Progenitor cell of endocrine pancreas (in vitro differentiated cells): ENCODE data around the gene FOXL1. TPM values are rescaled to one million over a fixed set of nuclear protein-coding genes. Genes with fewer than 3 reads are reported as not detected.
A peak's percentile ranks its signal among the peaks of the same experiment; 100 is the strongest.

Source experiments
- DNase-seq: peaks from one replicate; pipeline ENCODE4 v3.0.0; 2021; ENCODE audit warnings: low spot score; ENCODE audit not compliant: unreplicated experiment
- H3K27ac Mint-ChIP-seq: 2 replicates; pipeline ENCODE4 v1.8.0; 2021; ENCODE audit warnings: mild to moderate bottlenecking, moderate library complexity, mixed read lengths
- H3K27me3 Mint-ChIP-seq: 2 replicates; pipeline ENCODE4 v1.8.0; 2021; ENCODE audit warnings: mixed read lengths
- H3K36me3 Mint-ChIP-seq: 2 replicates; pipeline ENCODE4 v1.8.0; 2022; ENCODE audit warnings: mixed read lengths; ENCODE audit not compliant: insufficient read depth
- H3K4me1 Mint-ChIP-seq: 2 replicates; pipeline ENCODE4 v1.8.0; 2021; ENCODE audit warnings: low read depth, mixed read lengths
- H3K4me3 Mint-ChIP-seq: 2 replicates; pipeline ENCODE4 v1.8.0; 2021; ENCODE audit warnings: low read depth, mild to moderate bottlenecking, moderate library complexity, mixed read lengths
- H3K9me3 Mint-ChIP-seq: 2 replicates; pipeline ENCODE4 v1.8.0; 2021; ENCODE audit warnings: low read depth, mixed read lengths
- long read RNA-seq: library from polyadenylated mRNA; unstranded; transcript quantifications from one replicate; pipeline ENCODE4 v2.0.0, GENCODE V29; 2020
- total RNA-seq: library from RNA; stranded (reverse); gene quantifications from 2 replicates; pipeline ENCODE4 v1.2.1, GENCODE V29; 2021
- TF ChIP-seq, protein P1 (sequence below): fragments of 200-600 bp; sonication (generic); IDR thresholded peaks from one replicate; pipeline ENCODE4 v1.5.0; 2021; ENCODE audit warnings: antibody characterized with exemption, mild to moderate bottlenecking; ENCODE audit not compliant: unreplicated experiment

The FOXL1 gene
- total RNA-seq: not detected in 2 replicates
- long read RNA-seq: 0 reads

DNA sequence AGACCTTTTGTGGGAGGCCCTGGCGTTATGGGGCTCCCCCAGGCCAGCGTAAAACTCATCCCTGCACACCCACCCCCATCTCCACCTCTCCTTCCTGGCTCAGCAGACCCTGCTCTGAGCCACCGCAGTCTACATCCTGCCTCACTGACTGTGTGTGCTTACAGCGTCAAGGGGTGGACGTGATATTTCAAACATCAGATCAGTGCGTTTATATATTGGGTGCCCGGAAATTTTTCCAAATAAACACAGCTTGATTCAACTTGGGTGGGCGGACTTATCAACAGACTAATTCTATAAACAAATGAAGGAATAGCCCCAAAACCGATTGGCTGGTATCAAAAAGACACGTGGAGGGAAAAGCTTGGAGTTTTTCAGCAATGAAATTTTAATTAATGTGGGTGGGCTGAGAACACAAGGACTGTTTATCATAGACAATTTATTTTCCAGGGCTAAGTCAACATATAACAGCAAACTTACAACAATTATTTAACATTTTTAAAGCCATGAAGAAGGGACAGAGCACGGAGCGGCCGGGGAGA, at the start of gene FOXL1:
Gene FOXL1, plus strand, starts transcription at position 489 of the 539 bp plus-strand sequence. CDS start 175 bp downstream, outside the sequence.
- H3K9me3 Mint-ChIP-seq: no peaks in the 10 kb centered on the region
- TF ChIP-seq, protein P1, sequence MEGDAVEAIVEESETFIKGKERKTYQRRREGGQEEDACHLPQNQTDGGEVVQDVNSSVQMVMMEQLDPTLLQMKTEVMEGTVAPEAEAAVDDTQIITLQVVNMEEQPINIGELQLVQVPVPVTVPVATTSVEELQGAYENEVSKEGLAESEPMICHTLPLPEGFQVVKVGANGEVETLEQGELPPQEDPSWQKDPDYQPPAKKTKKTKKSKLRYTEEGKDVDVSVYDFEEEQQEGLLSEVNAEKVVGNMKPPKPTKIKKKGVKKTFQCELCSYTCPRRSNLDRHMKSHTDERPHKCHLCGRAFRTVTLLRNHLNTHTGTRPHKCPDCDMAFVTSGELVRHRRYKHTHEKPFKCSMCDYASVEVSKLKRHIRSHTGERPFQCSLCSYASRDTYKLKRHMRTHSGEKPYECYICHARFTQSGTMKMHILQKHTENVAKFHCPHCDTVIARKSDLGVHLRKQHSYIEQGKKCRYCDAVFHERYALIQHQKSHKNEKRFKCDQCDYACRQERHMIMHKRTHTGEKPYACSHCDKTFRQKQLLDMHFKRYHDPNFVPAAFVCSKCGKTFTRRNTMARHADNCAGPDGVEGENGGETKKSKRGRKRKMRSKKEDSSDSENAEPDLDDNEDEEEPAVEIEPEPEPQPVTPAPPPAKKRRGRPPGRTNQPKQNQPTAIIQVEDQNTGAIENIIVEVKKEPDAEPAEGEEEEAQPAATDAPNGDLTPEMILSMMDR: no peak
- peaks cover 15% of the 10 kb centered on the region for H3K4me1 Mint-ChIP-seq
- H3K27me3 Mint-ChIP-seq: peaks cover 92% of the 10 kb centered on the region
- peak within 1 kb of the TSS; percentile 54 for H3K27ac Mint-ChIP-seq
- no peaks in the 10 kb centered on the region for H3K36me3 Mint-ChIP-seq
- DNase-seq: no peak
- H3K4me3 Mint-ChIP-seq: peak within 1 kb of the TSS; percentile 42

DNA sequence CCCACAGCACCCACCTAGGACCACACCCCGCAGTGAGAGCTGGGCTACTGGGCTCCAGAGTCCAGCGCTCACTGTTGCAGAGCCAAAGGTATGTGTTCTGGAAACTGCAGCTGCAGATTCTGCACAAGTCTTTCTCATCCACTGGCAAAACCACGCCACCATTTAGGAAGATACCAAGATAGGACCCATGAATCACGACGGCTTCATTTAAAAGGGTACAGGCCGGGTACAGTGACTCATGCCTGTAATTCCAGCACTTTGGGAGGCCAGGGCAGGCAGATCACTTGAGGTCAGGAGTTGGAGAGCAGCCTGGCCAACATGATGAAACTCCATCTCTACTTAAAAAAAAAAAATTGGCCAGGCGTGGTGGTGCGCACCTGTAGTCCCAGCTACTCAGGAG, 49.2 kb upstream of the FOXL1 start:
- peaks cover 28% of the 10 kb centered on the region for H3K27me3 Mint-ChIP-seq
- H3K9me3 Mint-ChIP-seq: no peaks in the 10 kb centered on the region
- no peak overlapping the region for H3K27ac Mint-ChIP-seq
- DNase-seq: no peak
- no peaks in the 10 kb centered on the region for H3K4me1 Mint-ChIP-seq
- TF ChIP-seq, protein P1: no peak
- H3K36me3 Mint-ChIP-seq: no peaks in the 10 kb centered on the region
- H3K4me3 Mint-ChIP-seq: no peak overlapping the region

DNA sequence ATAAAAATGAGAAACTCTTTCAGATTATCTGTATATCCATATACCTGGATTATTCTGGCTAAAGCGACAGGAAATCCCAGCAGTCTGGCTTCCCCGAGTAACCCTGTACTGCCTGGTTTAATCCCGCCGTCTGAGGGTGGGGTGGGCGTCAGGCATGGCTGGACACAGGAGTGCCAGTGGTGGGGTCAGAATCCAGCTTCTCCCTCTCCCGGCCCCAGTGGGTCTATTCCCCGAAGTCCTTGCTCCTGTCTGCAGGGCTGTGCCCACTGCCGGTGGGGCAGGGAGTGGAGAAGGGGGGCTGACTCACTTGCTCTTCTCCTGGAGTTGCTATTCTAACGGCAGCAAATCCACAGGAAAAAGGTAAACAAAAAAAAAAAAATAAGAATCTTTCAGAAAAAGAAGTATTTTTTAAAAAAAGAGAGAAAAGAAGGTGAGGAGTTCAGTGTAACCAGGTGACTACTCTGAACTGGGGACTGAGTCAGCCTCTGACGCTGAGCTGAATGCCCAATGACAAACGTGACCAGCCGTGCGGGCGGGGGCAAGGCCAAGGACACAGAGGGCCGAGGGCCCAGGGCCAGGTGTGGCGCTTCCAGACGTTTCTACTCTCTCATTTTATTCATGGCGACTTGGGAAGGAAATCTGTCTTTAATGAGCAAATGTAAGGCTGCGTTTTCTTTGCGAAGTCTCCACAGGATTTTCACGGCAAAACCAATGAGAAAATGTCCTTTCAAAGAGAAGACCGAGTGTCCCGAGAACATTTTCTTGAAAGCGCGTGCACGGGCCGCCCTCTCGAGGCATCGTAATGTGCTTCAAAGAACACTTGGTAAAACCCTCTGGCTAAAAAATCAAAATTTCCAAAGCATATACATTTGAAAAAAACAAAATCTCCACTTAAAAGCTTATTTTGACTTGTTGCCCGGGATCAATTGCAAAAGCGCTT, 47.8 kb upstream of the FOXL1 start:
- no peak overlapping the region for H3K4me3 Mint-ChIP-seq

DNA sequence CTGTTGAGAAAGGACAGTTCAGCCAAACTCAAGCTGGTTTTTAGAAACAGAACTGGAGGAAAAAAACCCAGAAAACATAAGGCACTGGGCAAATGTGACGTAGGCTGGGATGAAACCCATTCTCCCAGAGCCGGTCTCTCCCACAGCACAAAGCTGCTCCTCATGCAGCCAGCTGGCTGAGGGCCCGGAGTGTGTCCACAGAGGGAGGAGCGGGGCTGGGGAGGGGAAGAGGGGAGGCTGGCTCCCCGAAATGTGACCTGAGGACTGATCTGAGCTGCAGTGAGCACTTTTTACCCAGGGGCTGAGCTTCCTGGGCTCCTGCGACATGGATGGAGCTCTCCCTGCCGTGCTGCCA, 47.2 kb upstream of the FOXL1 start:
- H3K27ac Mint-ChIP-seq: no peak overlapping the region
- H3K9me3 Mint-ChIP-seq: no peaks in the 10 kb centered on the region
- no peaks in the 10 kb centered on the region for H3K36me3 Mint-ChIP-seq
- peaks cover 24% of the 10 kb centered on the region for H3K27me3 Mint-ChIP-seq
- TF ChIP-seq, protein P1: no peak
- H3K4me1 Mint-ChIP-seq: no peaks in the 10 kb centered on the region
- no peak for DNase-seq
- no peak overlapping the region for H3K4me3 Mint-ChIP-seq

More for the DNA sequence above, 47.8 kb upstream of the FOXL1 start:
- no peak for DNase-seq
- Mint-ChIP-seq H3K9me3 (no peaks in the 10 kb centered on the region), H3K4me1 (no peaks in the 10 kb centered on the region), H3K36me3 (no peaks in the 10 kb centered on the region), H3K27ac (no peak overlapping the region), H3K27me3 (peaks cover 28% of the 10 kb centered on the region)
- TF ChIP-seq, protein P1: no peak

DNA sequence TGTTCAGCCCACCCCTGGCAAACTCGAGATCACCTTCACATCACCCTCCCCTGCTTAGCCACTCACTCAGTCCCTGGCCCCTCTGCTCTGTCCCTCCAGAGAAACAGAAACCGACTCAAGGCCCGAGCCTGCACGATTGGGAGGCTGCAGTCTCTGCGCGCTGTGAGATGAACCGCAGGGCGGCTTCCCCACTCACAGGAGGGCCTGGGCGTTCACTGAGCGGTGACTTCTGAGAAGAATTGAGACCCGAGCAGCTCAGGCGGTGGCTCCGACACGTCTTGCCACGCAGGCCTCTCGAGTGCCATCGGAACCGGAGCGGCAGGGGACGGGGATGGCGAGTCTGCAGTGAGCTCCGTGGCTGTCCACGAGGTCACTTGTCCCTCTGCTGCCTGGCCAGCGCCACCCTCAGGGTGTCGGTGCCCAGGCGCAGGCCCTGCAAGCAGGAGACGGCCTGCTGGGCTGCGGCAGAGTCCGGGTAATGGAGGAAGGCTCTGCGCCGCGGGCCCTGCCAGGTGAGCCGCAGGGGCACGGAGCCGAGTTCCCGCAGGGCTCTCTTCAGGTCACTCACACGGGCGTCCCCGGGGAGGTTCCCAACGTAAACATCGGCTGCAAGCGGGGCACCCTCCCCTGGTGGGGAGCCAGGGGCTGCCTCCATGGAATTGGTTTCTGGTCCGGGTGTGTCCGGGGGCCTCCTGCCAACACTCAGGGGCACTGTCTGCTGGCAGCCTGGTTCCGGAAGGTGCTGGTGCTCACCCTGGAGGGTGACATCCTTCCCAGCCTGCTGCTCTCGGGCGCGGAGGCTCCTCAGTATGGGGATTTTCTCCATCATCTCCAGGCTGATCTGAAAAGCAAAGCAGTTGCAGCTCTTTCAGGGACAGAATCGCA, 46.5 kb upstream of the FOXL1 start:
- no peak for DNase-seq
- H3K27ac Mint-ChIP-seq: no peak overlapping the region

More for the DNA sequence above, 46.5 kb upstream of the FOXL1 start:
- Mint-ChIP-seq H3K9me3 (no peaks in the 10 kb centered on the region), H3K4me1 (no peaks in the 10 kb centered on the region), H3K36me3 (no peaks in the 10 kb centered on the region), H3K27me3 (peaks cover 18% of the 10 kb centered on the region), H3K4me3 (no peak overlapping the region)
- TF ChIP-seq, protein P1: no peak
